Mammary epithelial cell (primary cell): ENCODE results near the gene PRKAA2.

ENCODE experiments used
- CTCF ChIP-seq, 2 donors: IDR thresholded peaks in 1 of 2; conservative IDR thresholded peaks in 1 of 2; 2 replicates each; pipeline ENCODE4 v1.5.1; 2011 to 2012; ENCODE audit warnings: inconsistent platforms in 2 of 2, low read length in 2 of 2, mild to moderate bottlenecking in 2 of 2, control low read depth in 1 of 2, low read depth in 1 of 2; ENCODE audit not compliant: insufficient read depth in 1 of 2; ENCODE audit errors: extremely low read depth in 1 of 2
- EZH2 ChIP-seq: IDR thresholded peaks from 2 replicates; pipeline ENCODE4 v1.6.1; 2012; ENCODE audit warnings: low read length, inconsistent platforms, borderline replicate concordance

- TF ChIP-seq CTCF (conservative IDR thresholded peaks at IDR 0.05 in 1 of 2, IDR thresholded peaks at IDR 0.05 in 1 of 2; ENCODE audit: extremely low read depth in 1 of 2, insufficient read depth in 1 of 2, low read depth in 1 of 2, low read length in 2 of 2) (no peak), EZH2 (no peak)
Measured at GRCh38 chr1:56709995-56710394, 64.9 kb downstream of the PRKAA2 start.
